ENCODE data around the gene RFPL4AL1.

Gene RFPL4AL1

DNA sequence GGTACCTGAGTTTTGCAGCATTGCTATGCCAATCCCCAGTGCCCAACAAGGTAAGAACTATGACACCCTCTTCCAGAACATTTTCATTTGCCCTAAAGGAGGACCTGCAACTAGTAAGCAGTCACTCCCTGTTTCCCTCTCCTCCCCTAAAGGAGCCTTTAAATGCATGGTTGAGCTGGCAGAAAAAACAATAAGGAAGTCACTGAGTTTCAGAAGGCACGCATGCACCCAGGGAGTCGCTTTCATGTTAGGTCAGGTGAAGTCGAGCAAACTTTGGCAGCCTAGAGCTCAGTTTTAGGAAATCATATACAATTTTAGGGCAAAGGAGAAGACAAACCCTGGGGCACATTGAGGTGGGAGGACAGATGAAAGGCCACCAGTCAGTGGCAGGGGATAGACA, 51.1 kb downstream of the RFPL4AL1 start:
- DNase-seq (ENCODE audit: insufficient read length, low spot score) (no peak), FAIRE-seq (no peak)
